Stimulated activated CD4-positive, alpha-beta T cell treated with anti-CD3 and anti-CD28 coated beads, Interleukin-1b, Interleukin-23, amount 100 ng/mL, for 4 hours (primary cell): Measurements from ENCODE around the gene FLT1.

Experiments used
- DNase-seq, 2 donors: peaks; one replicate each; pipeline ENCODE4 v3.0.0-alpha.2; 2020; ENCODE audit warnings: low read depth in 2 of 2

The FLT1 gene

DNA sequence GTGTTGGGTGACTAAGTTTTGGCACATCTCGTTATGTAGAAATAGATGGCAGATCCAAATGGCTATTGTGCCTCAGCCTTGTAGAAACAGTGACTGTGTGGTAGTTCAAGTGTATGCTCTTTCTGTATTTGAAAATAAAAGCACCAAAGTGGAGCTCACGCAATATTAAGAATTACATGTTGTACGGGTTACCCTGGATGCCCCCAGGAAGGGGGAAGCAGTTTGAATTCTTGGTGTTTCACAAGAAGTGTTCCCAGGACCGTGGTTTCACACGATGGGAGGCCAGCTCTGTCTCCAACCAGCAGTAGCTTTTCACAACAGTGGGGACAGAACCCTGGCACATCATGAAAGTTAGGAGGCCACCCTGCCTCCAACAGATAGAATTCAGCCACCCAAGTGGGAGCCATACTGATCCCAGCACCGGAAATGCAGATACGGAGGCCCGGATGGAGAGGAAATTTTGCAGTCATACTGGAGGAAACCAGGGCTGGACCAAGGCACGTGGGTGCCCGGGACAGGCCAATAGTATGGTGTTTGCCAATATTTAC, 8.9 kb downstream of the FLT1 start:
- DNase-seq = no peak

DNA sequence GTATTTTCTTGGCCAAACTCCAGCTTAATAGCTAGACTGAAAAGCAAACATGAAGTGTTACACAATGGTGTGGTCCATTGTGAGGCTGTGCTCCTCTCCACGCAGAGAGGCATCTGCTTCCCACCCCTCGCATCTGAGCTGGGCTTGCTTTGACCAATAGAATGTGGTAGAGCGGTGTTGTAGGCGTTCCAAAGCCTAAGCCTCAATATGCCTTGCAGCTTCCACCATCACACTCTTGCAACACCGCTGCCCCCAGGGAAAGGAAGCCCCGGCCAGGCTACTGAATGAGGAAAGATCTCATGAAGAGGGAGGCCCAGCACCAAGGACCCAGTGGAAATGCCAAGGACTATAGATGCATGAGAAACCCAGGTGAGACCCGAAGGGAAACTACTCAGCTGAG, 9.4 kb downstream of the FLT1 start:
- DNase-seq = no peak

DNA sequence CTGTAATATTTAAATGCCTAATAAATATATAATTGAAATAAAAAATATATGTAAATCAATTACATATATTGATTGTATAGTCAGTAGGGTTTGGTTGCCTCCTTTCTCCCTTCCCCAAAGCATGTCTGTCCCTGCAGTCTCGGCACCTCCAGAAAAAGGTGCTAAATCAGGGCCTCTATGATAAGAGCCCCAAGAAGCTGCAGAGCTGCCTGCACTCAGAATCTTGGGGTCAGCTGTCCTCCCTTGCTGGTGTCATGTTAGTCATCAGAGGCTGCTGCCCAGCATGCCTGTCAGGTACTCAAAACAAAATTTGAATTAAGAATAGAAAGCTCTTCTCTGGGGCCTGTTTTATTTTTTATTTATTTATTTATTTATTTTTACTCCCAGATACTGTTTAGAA, 9.8 kb downstream of the FLT1 start:
- DNase-seq = no peak

DNA sequence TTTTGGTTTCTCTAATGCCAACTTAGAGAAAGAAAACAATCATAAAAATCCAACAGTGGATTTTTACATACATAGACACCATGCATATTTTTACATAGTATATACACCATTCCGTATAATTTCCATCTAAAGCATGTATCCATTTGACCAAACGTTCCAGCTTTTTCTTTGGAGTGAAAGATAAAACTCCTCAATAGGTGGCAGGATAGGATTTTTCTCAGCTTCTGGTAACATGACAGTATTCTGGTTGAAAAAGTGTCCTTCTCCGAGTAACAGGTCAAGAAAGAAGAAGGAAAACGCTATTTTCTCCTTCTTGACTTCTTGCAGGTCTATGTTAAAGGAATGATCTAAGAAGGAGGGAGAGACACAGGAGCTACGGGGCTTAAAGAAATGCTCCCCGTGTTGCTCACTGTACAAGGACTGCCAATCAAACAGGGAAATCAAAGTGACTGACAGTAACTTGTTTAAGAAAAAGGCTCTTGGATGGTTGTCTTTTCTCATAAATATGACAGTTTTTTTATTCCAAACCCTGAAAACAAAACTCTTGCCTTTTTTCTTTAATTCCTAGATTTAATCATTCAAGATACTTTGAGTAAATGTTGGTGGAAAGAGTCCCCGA, 11.5 kb downstream of the FLT1 start:
- DNase-seq = no peak

DNA sequence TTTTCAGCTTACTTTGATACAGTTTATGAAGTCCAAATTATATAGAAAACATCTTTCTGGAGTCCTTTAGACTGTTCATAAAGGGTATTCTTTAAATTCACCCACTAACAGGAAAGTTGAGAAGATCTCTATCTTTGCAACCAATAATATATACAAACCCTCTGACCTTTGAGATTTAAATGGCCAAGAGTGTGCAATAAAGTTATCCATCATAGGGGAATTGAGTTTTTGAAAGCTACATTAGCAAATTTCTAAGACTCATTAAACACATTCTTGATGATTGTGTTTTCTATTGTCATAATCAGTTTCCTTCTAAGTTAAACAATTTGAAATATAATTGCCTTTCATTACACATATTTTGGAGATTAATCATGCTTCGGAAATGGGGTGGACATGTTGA, 15.9 kb downstream of the FLT1 start:
- DNase-seq = no peak

DNA sequence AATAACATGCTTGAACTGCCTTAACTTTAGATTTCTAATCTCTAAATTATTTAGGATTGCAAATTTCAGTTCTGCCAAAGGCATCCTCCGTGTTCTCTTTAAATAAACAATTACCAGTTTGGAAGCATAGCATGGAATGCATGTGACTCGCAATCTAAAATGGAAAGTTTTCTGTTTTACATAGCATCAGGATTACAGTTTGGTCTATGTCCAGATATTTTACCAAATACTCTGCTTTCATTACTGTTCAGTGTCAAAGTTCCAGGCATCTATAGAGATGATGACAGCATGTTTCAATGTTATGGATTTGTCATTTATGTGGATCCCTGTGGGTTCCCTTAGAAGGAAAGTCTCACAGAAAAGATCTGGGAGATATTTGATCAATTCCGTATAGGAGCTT, 16.8 kb downstream of the FLT1 start:
- no peak for DNase-seq

DNA sequence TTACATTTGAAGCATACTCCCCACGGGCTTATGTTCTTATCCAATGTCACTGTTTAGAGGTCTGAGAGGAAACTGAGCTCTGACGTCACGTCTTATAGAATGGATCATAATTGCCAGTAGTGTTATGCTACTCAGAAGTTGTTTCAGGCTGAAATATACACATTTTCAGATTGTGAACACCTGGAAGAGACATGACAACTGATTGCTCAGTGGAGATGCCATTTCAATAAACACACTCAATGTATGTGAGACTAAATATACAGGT, 17.3 kb downstream of the FLT1 start:
- no peak for DNase-seq

DNA sequence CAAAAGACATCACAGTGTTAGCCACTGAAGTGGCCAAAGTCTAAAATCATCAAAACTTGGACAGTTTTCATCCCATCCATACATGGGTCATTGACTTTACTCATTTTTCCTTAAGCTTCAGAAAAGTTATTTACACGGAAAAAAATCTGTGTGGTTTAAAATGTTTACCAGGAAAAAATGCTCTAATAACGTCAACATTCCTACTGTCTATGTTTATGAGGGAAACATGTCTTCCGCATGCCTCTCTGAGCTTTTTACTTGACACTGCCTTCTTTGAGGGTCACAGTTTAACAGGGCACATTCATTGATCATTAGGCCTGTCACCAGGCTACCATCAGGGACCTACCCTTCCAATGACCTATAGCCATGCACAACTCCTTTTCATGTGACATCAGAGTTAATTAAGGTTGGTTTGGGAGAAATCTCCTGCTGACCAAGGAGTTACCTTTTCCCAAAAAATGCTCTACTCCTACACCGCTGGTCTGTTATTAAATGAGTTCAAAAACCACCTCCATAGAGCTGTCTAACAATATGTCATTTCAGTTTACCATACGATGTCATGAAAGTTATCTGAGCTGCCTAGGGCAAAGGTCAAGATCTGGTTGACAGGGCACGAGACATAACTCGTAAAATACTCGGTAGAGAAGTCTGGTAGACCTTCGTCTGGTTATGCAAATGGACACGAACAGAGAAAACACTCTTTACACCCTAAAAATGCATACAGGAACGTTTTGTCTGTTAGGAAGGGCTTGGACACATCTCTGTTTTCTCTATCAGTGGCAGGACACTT, 17.8 kb downstream of the FLT1 start:
- DNase-seq = no peak

DNA sequence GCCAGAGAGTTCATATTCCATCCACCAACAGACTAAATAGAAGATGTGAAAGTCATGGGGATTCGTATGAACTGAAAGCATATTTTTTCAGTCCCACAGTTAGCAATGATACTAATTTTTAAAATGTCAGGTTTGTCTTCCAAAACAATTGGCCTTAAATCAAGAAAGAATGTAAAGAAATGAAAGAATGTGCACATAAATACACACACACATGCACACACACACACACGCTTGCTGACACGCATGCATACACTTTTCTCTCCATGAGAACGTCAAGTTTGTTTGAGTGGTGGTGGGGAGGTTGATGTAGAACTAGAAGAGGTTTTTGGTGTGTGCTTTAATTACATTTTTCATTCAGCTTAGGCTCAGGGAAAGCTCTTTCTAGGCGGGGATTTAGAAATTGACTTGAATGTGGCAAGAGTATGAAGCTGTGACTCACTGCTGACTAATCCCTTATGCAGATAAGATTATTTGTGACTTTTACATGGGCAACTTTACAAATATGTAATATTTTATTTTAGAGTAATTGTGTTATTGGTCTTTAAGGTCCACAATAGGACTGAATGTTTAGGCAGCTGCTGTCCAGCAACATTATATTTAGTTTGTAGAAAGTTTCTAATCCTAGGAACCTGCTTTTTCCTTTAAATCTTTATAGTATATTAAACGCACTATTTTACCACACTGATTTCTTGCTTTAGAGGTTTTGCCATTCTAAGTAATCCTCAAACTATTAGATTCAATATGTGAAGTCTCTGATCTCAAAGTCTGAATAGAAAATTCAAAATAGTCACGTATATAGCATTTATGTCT, 18.8 kb downstream of the FLT1 start:
- no peak for DNase-seq

DNA sequence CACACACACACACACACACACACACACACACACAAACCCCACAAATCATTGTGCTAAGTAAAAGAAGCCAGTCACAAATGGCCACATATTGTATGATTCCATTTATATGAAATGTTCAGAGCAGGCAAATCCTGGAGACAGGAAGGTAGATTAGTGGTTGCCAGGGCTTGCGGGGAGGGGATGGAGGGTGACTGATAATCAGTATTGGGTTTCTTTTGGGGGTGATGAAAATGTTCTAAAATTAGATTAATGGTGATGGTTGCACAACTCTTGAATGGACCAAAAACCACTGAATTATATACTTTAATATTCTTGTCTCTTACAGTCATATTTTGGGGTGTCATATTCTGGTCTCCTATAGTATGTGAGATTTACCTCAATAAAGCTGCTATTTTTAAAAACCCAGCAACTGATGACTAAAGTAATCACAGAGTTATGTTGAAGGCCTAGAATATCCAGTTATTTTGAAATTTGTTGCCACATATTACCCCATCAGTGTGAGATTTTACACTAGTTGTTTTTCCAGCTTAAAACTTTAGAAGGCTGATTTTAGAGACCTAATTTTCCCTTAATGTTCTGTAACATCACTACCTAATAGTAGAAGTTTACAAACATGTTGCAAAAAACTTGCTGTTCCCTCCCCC, 20.3 kb downstream of the FLT1 start:
- DNase-seq = no peak

DNA sequence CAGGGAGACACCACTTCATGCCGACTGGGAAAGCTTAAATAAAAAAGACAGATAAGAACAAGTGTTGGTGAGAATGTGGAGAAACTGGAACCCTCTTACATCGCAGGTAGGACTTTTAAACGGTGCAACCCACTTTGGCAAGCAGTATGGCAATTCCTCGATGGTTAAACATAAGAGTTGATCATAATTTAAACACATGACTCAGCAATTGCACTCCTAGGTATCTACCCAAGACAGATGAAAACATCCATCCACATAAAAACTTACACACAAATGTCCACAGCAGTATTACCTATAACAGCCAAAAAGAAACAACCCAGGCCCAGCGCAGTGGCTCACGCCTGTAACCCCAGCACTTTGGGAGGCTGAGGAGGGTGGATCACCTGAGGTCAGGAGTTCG, 21.9 kb downstream of the FLT1 start:
- no peak for DNase-seq

DNA sequence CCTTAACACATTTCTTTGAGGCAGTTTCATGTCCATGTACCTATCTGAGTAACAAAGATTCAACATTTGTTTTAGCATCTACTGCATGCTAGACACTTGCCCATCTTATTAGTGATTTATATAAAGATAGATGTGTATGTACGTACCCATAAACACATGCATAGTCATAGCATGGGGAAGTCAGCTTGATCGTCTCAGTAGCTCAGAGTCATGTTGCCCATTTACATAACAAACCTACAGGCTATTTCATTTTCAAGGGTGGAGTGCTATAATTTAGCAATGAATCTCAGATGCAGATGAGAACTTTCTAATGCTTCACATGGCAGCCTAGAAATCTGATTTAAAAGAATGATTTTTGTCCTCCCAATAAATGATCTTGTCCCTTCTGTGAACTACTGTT, 23.5 kb downstream of the FLT1 start:
- DNase-seq = no peak

DNA sequence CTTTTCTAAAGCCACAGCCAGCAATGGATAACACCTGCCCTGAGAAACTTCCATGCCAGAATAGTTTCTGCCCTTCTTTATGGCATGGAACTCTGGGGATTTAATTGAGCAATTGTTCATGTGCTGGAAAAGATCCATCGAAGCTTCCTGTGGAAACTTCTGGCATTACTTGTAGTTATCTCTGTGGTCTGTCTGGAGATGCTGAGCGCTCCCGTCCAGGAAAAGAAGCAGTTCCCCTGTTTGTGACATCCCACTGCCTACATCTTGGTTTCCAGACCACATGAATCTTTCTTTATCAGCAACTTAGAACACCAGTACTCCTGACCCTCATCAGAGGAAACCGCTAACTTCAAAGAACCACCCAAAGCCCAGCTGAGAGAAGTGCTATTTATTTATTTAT, 24.6 kb downstream of the FLT1 start:
- no peak for DNase-seq

DNA sequence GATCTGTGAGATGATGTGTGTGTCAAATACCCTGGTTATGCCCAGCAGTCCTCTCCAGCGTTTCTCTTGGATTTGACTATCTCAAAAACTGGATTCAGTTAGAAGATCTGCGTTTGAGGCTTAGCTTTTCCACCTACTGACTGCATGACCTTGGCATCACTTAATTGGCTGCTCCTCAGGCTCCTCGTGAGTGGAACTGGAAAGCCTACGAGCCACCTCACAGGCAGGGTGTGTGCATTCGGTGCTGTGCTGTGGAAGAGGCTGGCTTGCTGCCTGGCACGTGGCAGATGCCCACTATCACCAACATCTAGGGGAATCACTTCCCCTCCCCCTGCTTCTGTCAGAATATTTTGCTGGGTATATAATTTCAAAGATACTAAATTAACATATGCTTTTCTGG, 25.6 kb downstream of the FLT1 start:
- DNase-seq = no peak

DNA sequence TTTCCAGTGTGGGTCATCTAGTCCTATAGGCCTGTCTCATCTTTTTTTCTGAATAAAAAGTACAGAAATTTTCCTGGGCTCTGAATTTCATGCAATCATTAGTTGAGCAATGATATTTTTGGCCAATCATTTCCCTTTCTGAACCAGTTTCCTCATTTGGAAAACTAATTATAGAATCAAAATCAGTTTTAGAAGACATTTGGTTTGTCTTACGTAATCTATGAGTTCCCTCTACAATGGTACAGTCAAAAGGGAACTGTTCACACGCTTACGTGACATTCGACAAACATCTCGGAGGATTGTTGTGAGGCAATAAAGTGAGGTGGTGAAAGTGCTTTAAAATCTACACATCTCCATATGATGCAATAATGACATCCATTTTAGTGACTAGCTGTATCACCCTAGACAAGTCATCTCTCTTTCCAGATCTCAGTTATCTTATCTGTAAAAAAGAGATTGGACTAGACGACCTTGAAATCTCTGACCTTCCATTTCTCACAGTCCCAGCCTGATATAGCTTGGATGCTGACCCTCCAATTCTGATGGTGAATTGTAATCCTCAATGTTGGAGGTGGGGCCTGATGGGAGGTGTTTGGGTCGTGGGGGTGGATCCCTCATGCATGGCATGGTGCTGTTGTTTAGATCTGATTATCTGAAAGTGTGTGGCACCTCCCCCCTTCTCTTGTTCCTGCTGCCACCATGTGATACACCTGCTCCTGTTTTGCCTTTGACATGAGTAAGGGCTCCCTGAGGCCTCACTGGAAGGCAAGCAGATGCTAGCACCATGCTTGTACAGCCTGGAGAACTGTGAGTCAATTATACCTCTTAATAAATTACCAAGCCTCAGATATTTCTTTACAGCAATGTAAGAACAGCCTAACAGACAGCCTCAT, 26.7 kb downstream of the FLT1 start:
- DNase-seq = no peak

DNA sequence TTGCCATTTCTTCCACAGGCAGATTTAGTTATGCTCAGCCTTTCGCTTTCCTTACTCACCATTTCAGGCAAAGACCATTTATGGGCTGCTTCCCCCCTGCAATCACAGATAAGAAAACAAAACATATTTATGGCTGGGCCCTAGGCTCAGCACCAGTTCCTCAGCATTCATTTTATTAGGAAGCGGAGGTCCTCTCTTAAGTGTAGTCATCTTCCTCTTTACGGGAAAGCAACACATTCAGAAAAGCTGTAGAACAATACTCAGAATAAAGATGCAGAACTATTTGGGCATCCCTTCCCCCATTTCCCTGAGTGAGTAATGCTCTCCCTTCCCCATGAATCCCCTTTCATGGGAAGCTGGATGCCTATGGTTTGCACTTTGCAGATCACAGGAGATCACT, 27.9 kb downstream of the FLT1 start:
- no peak for DNase-seq

DNA sequence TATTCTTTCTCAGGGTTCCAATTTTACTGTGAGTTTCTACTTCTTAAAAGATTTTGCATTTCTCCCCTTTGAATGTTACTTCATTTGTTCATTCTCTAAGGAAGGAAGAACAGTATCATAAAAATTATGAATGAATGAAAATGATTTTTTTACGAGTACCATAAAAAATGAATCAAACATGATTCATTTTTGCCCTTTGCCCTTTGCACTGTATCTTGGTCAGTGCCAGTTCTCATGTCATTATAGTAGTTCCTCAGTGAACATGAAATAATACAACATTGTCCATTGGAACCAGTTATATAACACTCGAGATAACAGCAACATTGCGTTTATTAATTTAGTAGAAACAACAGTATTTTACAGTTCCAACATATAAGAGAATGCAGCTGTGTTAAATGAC, 28.8 kb downstream of the FLT1 start:
- no peak for DNase-seq

DNA sequence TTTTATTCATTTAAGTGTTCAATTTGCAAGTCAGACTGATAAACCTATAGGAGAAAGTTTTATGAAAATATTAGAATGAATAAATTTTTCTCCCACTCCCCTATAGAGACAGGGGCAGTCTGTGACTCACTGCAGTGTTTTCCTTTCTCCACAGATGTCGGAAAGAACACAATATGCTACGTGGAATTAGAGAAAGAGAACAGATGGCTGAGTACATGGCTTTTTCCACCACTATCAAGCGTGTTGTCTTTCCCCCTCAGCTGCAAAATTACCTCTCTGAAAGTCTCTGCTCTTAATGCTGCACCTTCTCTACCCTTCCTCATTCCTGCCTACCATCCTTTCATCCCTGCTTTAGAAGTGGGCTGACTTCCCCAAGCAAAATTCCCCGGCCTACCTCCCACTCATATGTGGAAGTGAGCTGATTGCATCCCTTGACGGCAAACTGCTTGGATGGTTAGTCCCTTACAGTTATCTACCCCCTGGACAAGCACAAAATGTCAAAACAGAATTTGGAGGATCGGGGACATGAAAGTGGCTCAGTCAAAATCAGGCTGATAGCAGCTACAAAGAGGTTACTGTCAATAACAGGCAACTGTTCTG, 30.0 kb downstream of the FLT1 start:
- no peak for DNase-seq

DNA sequence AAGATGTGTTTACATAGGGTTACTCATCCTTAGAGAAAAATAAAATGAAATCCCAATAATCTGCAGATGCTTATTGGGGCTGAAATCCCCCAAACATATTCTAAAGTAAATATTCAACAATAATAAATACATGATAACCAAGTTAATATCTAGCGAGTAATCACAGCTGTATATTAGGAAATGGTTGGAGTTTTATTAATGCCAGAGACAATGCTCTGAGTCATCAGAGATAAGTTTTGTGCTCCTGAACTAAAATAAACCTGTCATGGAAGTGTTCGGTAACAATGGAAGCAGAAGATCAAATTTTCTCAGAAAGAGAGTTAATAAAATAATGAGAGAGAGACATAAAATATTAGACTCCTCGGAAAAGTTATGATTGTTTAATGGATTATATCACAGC, 31.4 kb downstream of the FLT1 start:
- DNase-seq = no peak

DNA sequence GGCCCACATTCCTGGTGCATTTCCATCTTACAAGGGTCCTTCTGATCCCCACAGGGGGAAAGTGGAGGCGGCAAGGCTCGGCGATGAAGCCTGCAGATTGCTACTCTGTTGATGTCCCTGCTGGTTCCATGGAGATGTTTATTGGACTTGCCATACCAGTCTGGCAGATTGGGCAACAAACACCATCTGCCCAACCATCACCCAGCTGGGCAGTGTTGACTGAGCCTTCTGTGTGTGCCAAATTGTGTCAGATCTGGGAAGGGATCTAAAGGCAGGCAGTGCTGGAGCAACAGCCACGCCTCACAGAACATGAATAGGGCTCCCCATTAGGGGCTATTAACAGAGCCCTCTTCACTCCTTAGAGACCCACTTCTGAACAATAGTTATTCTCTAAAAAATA, 35.0 kb downstream of the FLT1 start:
- DNase-seq = no peak

DNA sequence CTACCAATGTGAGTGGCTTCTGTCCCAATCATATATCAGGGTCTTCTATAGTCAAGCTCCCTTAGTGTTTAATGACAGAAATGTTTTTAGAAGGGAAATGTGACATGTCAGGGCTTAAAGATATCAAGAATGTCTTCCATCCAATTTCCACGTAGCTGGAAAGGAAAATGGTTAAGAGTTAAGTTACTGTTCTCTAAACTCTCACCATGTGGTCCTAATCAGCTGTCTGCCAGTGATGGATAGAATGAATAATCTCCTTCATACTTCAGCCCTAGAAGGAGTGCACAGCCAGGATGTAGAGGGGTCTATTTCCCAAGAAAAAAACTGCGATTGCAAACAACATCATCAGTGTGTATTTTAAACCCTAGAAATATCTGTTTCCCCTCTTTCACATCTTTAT, 36.3 kb downstream of the FLT1 start:
- DNase-seq = no peak
